ENCODE data around the gene GNPAT. TPM values are rescaled to one million over a fixed set of nuclear protein-coding genes. Genes with fewer than 3 reads are reported as not detected.

GNPAT gene
- total RNA-seq, 1 experiment from 2014 or later, result 21.8 TPM

- no peak overlapping the region for H3K4me2 ChIP-seq
- H3K36me3 ChIP-seq (ENCODE audit: low read depth), result no peaks in the 10 kb centered on the region
- TF ChIP-seq, protein P1, sequence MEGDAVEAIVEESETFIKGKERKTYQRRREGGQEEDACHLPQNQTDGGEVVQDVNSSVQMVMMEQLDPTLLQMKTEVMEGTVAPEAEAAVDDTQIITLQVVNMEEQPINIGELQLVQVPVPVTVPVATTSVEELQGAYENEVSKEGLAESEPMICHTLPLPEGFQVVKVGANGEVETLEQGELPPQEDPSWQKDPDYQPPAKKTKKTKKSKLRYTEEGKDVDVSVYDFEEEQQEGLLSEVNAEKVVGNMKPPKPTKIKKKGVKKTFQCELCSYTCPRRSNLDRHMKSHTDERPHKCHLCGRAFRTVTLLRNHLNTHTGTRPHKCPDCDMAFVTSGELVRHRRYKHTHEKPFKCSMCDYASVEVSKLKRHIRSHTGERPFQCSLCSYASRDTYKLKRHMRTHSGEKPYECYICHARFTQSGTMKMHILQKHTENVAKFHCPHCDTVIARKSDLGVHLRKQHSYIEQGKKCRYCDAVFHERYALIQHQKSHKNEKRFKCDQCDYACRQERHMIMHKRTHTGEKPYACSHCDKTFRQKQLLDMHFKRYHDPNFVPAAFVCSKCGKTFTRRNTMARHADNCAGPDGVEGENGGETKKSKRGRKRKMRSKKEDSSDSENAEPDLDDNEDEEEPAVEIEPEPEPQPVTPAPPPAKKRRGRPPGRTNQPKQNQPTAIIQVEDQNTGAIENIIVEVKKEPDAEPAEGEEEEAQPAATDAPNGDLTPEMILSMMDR (conservative IDR thresholded peaks at IDR 0.05), result no peak
- no peak for TF ChIP-seq EZH2 (IDR thresholded peaks at IDR 0.05; ENCODE audit: low read depth)
- no peaks in the 10 kb centered on the region for H3K9me2 ChIP-seq (ENCODE audit: insufficient read depth)
- peaks cover 91% of the 10 kb centered on the region for H3K27me3 ChIP-seq (ENCODE audit: insufficient read depth, low read depth)
- no peak overlapping the region for H3K4me3 ChIP-seq
- 0 out of 2 replicates have a peak, but pooled peaks cover 5% of the 10 kb centered on the region for H3K4me1 ChIP-seq (replicated peaks; ENCODE audit: insufficient read depth)
- ChIA-PET POLR2A (ENCODE audit: unreplicated experiment) (no interaction called here), CTCF (no interaction called here)
- no peaks in the 10 kb centered on the region for H4K20me1 ChIP-seq (ENCODE audit: insufficient read depth)
- intact Hi-C loops (cut with micrococcal nuclease; ENCODE audit: unreplicated experiment), result no loop called here
- no peak for DNase-seq
- no peaks in the 10 kb centered on the region for H3K79me2 ChIP-seq (ENCODE audit: low read depth)
- no peaks in the 10 kb centered on the region for H3F3A ChIP-seq (ENCODE audit: insufficient read depth, low read depth)
- no peak overlapping the region for H3K27ac ChIP-seq
- no peak overlapping the region for H2AFZ ChIP-seq
- BruUV-seq (replicated peaks), result no TSS peak
- H3K9me3 ChIP-seq (ENCODE audit: insufficient read depth, low read depth), result no peaks in the 10 kb centered on the region
Observed at GRCh38 chr1:231196728-231197127, 44.3 kb upstream of the GNPAT start.

DNA sequence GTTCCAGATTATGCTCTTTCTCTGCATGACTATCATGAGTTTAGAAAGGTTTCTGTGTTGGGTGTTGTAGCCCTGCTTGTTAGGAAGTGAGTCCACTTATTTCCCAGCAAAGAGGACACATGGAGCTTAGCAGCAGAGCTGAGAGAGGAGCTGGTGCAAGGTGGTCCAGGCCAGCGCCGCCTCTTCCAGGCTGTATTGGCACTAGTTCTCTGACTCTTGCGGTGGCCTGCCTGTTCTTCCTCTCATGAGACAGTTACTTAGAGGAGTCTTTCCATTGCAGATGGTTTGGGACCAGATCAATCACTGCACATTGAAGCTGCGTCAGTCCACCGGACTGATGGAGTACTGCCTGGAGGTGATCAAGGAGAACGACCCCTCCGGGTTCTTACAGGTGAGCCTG lies 41.1 kb upstream of the GNPAT start:
- no peak for TF ChIP-seq EZH2 (IDR thresholded peaks at IDR 0.05; ENCODE audit: low read depth)
- TF ChIP-seq, protein P1 (conservative IDR thresholded peaks at IDR 0.05), result no peak
- Histone ChIP-seq H4K20me1 (ENCODE audit: insufficient read depth) (no peaks in the 10 kb centered on the region), H3K27ac (no peak overlapping the region), H2AFZ (no peak overlapping the region), H3K9me2 (ENCODE audit: insufficient read depth) (no peaks in the 10 kb centered on the region), H3K27me3 (ENCODE audit: insufficient read depth, low read depth) (peaks cover 93% of the 10 kb centered on the region), H3K79me2 (ENCODE audit: low read depth) (no peaks in the 10 kb centered on the region), H3K4me1 (replicated peaks; ENCODE audit: insufficient read depth) (no peaks in the 10 kb centered on the region), H3K36me3 (ENCODE audit: low read depth) (no peaks in the 10 kb centered on the region), H3K9me3 (ENCODE audit: insufficient read depth, low read depth) (no peaks in the 10 kb centered on the region), H3K4me2 (no peak overlapping the region), H3K4me3 (no peak overlapping the region), H3F3A (ENCODE audit: insufficient read depth, low read depth) (no peaks in the 10 kb centered on the region)
- ChIA-PET POLR2A (ENCODE audit: unreplicated experiment) (no interaction called here), CTCF (no interaction called here)
- intact Hi-C loops (cut with micrococcal nuclease; ENCODE audit: unreplicated experiment), result no loop called here
- BruUV-seq (replicated peaks), result no TSS peak
- no peak for DNase-seq

- no peak overlapping the region for H3K4me2 ChIP-seq
- no peak overlapping the region for H3K4me3 ChIP-seq
- no peak overlapping the region; the same call in 1 of the 2 replicates for H2AFZ ChIP-seq
- no peak overlapping the region for H3K27ac ChIP-seq
- no peaks in the 10 kb centered on the region for H3F3A ChIP-seq (ENCODE audit: insufficient read depth, low read depth)
- TF ChIP-seq, protein P1 (conservative IDR thresholded peaks at IDR 0.05), result no peak
- no peak for TF ChIP-seq EZH2 (IDR thresholded peaks at IDR 0.05; ENCODE audit: low read depth)
- no peaks in the 10 kb centered on the region for H3K4me1 ChIP-seq (replicated peaks; ENCODE audit: insufficient read depth)
- no peaks in the 10 kb centered on the region for H3K9me2 ChIP-seq (ENCODE audit: insufficient read depth)
- H4K20me1 ChIP-seq (ENCODE audit: insufficient read depth), result no peaks in the 10 kb centered on the region
- no peaks in the 10 kb centered on the region for H3K36me3 ChIP-seq (ENCODE audit: low read depth)
- no peaks in the 10 kb centered on the region for H3K9me3 ChIP-seq (ENCODE audit: insufficient read depth, low read depth)
- BruUV-seq (replicated peaks), result no TSS peak
- no peaks in the 10 kb centered on the region for H3K79me2 ChIP-seq (ENCODE audit: low read depth)
- intact Hi-C loops (cut with micrococcal nuclease; ENCODE audit: unreplicated experiment), result no loop called here
- ChIA-PET POLR2A (ENCODE audit: unreplicated experiment) (no interaction called here), CTCF (no interaction called here)
- peaks cover 93% of the 10 kb centered on the region for H3K27me3 ChIP-seq (ENCODE audit: insufficient read depth, low read depth)
- no peak for DNase-seq
Observed at GRCh38 chr1:231200388-231201031, 40.5 kb upstream of the GNPAT start.
